Thyroid gland (tissue), 4 donors: ENCODE data around the gene FAM20B.

ENCODE experiments used
- POLR2A ChIP-seq, 2 donors: fragments of 450-650 bp; IDR thresholded peaks; one replicate each; pipeline ENCODE4 v1.6.1; 2017; ENCODE audit warnings: antibody characterized with exemption in 2 of 2, mild to moderate bottlenecking in 2 of 2, moderate library complexity in 1 of 2
- TF ChIP-seq, protein P1 (sequence below), 6 experiments: fragments of 200-600 bp in 3 of 6; fragments of 450-650 bp in 3 of 6; sonication (generic) in 3 of 6; IDR thresholded peaks; one replicate each; pipeline ENCODE4 v1.5.1; 2016 to 2019; ENCODE audit warnings: antibody characterized with exemption in 6 of 6, mild to moderate bottlenecking in 2 of 6, inconsistent platforms in 1 of 6, moderate library complexity in 1 of 6

DNA sequence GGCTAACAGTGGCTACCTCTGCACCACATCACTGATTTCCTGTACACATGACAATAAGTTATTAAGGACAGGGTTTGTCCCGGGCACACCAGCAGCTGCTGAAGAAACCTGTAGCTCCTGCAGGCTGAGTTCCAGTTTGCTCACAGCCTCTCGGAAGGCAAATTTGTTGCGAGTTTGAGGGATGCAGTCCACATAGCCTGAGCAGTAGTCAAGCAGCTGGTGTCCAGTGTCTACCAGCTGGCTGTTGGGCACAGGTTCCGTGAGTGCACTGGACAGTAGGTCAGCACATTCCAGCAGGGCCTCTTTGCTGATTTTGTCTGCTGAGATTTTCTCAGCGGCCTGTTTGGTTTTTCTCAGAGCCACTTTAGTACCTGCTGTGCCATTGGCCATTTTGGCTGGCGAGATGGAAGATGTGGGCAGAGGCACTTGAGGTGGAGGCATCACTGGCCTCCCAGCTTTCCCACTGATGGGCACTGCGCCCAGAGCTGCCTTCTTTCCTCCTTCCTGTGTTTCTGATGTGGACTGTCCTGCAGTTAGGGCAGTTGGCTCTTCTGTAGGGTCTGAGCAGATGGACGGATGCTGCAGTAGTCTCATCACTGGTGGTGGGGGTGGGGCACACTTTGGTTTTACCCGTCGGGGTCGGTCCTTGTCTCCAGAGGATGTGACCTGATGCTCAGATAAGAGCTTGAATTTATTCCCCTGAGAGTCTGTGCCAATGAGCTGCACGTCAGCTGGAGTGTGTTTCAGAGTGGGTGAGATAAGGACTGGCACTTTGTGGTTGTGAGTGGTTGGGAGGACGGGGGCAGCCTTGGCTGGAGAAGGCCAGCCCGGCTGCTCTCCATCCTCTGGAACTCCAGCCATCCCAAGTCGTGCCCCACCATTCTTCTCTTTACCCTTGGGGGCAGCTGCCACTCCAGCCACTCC lies 82.3 kb downstream of the FAM20B start:
- TF ChIP-seq, protein P1, sequence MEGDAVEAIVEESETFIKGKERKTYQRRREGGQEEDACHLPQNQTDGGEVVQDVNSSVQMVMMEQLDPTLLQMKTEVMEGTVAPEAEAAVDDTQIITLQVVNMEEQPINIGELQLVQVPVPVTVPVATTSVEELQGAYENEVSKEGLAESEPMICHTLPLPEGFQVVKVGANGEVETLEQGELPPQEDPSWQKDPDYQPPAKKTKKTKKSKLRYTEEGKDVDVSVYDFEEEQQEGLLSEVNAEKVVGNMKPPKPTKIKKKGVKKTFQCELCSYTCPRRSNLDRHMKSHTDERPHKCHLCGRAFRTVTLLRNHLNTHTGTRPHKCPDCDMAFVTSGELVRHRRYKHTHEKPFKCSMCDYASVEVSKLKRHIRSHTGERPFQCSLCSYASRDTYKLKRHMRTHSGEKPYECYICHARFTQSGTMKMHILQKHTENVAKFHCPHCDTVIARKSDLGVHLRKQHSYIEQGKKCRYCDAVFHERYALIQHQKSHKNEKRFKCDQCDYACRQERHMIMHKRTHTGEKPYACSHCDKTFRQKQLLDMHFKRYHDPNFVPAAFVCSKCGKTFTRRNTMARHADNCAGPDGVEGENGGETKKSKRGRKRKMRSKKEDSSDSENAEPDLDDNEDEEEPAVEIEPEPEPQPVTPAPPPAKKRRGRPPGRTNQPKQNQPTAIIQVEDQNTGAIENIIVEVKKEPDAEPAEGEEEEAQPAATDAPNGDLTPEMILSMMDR (IDR thresholded peaks at IDR 0.05): no peak
- no peak for TF ChIP-seq POLR2A (IDR thresholded peaks at IDR 0.05)
